GM12865 (cell line): ENCODE measurements around the gene SIDT2.

Source experiments
- DNase-seq: peaks from one replicate; pipeline ENCODE4 v3.0.0; 2010; ENCODE audit warnings: low read depth
- H3K4me3 ChIP-seq: 2 replicates; pipeline ENCODE4 v1.5.1; 2011; ENCODE audit warnings: mild to moderate bottlenecking, low read depth, low read length, control low read depth
- CTCF ChIP-seq: IDR thresholded peaks from 2 replicates; pipeline ENCODE4 v1.5.1; 2011; ENCODE audit warnings: low read length, control low read depth, low read depth, inconsistent platforms; ENCODE audit not compliant: insufficient read depth; ENCODE audit errors: missing control alignments

Gene SIDT2

GRCh38 chr11:117232911-117233409 is 54.4 kb downstream of the SIDT2 start:
- H3K4me3 ChIP-seq: peak overlapping the region; percentile 96
- DNase-seq: peak; percentile 22
- TF ChIP-seq CTCF: no peak

GRCh38 chr11:117238221-117238620 is 59.7 kb downstream of the SIDT2 start:
- DNase-seq: peak; percentile 43
- no peak overlapping the region for H3K4me3 ChIP-seq
- no peak for TF ChIP-seq CTCF

- no peak overlapping the region for H3K4me3 ChIP-seq
- TF ChIP-seq CTCF: no peak
- no peak for DNase-seq
Observed at GRCh38 chr11:117239295-117239694, 60.8 kb downstream of the SIDT2 start.
